GM18519 (cell line): ENCODE results near the gene BOLA2B.
"Not testable (repeated sequence)": the region's sequence is repeated elsewhere in the genome, so short reads cannot be mapped to it uniquely, and the experiment has no call there.

Experiments used
- ATAC-seq: cut with Tn5 transposase; IDR thresholded peaks from one replicate; pipeline ENCODE4 v1.9.1; 2021; ENCODE audit warnings: mild to moderate bottlenecking, moderate library complexity; ENCODE audit not compliant: unreplicated experiment, low FRiP score

The BOLA2B gene

DNA sequence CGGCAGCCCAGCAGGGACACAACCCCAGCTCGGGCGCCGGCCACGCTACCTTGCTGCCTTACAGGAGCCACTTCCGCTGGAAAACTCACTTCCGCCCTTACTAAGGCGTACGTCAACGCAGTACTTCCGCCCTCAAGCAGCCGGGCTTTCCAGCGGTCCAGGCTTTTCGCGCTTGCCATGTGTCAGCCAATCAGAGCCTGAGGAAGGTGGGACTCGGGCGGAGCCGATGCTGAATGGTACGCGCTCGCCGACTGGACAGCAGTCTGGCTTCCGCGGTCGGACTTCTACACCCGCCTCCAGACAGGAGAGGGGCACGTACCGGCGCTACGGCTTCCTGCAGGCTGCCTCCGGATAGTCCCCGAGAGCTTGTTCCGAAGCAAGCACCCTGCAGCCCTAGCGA is at the start of gene BOLA2B, which contains the start of gene SLX1A:
TSS of gene BOLA2B (minus strand) at position 52 of the 400 bp plus-strand sequence. CDS start 71 bp downstream, outside the sequence.
TSS of gene SLX1A (plus strand) at position 261 of the 400 bp plus-strand sequence. CDS start 210 bp downstream, outside the sequence.
- peak; percentile 84 for ATAC-seq

DNA sequence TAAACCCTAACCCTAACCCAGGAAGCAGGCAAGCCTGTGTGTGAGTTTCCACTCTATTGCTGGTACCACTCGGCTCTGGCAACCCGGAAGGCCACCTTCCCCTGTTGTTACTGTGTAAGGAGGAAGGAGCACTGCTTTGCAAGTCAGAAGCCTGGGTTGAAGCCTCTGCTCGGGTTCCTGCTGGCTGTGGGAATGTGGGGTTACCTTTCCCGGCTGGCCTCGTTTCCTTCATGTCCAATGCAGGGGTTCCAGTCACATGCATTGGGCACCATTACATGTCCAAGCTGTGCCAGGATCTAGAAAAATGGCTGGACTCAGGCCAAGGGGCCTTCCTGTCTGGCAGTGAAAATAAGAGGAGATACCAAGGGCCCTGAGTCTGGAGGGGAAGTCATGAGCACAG is 23.6 kb upstream of the BOLA2B start:
- ATAC-seq: not testable (repeated sequence)

DNA sequence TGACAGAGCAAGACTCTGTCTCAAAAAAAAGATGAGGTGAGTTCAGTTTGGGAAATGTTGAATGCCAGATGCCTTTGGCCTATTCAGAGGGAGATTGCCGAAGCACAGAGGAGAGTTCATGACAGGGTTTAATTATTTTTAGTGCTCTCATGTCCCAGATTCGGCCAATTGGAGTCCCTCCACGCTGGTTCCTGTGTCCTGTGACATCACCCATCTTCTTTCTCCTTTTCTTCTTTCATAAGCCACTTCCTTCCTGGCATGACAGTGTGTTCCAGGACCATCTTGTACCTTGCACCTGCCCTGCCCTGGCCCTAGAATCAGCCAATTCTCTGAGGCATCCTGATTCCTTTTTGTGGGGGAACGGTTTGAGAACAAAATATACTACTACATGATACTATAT is 17.9 kb upstream of the BOLA2B start:
- not testable (repeated sequence) for ATAC-seq

DNA sequence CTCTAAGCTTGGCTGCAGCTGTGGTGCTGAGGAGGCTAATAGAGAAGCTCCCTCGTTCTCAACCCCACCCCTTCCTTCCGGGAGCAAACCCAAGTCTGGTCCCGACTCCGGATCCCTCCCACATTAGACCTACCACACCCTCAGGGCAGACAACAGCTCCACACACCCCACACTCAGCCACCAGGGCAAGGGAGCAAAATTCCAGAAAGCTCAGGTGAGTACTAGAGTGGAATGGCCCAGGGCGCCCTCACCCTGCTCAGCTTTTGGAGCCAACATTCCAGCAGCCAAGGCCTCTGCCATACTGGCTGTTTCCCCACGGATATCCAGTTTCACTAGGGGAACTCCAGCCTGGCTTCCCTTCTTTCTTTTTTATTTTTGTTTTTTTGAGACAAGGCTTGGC is 15.6 kb upstream of the BOLA2B start:
- not testable (repeated sequence) for ATAC-seq

DNA sequence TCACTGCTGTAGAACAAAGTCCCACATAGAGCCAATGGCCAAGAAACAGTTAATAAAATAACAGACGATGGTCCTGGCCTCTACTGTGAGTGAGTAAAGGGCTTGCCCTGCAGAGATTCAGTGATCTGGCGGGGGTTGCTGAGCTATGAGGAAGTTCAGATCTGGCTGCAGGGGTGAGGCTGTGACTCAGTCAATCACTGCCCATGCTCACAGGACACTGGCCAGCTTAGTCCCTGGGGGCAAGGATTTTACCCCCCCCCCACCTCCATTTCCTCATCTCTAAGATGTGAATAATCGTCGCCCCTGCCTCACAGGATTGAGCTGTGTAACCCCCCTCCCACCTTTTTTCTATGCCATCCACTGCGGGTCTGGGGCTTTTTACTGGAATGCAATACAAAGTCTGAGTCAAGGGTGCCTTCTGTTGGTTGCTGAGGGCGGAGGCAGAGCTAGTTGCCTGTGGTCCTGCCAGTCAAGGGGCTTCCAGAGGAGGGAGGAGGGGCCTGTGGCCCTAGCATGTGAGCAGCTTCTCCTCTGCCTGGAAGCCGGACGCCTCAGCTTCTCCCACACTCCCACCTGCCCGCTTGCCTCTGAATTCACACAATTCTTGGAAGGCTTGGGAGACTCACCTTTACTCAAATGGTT is 13.7 kb upstream of the BOLA2B start:
- ATAC-seq: not testable (repeated sequence)

DNA sequence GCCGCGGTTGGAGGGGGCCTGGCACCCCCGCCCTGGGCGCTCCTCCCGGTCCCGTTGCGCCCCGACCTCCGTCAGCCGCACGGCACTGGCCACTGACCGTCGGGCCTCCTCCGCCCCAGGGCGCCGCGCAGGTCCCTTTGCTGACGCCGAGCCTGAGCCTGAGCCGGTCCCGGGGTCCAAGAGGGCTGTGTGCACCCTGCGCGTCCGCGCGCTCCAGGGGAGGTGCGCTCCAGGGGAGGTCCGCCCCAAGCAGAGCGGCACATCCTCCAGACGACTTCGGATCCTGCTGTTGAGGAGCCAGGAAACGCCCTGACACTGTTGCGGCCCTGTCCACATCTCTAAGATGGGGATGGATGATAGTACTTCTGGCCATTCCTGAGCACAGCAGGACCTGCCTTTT is 12.8 kb upstream of the BOLA2B start:
- ATAC-seq: not testable (repeated sequence)

DNA sequence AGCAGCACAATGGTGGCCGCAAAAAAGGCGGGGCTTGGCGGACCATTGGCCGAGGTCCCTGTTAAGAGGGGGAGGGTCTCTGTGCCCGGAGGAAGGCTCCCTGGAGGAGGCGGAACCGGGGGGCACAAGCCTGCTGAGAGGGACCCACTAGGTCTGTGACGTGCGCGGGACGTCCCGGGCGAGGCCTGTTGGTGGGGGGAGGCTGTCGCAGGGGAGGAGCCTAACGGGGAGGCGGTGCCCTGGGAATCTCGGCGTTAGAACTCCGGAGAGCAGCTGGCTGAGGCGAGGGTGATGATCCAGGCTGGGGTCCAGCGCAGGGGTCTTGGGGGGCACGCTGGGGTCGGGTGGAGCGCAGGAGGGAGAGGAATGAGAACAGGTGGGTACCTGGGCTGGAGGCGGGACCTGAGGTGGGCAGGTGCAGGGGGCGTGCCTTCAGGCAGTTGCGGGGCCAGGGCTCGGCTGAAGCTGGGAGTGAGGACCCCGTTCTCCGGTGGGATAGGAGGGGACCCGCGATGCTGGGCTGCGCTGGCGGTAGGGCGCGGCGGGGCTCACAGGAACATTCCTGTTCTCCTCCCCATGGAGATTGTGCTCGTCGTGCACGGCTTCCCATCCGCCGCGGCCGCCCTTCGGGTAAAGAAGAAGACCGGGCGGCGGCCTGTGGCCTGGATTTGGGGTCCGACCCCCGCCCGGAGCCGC is 12.2 kb upstream of the BOLA2B start:
- not testable (repeated sequence) for ATAC-seq

DNA sequence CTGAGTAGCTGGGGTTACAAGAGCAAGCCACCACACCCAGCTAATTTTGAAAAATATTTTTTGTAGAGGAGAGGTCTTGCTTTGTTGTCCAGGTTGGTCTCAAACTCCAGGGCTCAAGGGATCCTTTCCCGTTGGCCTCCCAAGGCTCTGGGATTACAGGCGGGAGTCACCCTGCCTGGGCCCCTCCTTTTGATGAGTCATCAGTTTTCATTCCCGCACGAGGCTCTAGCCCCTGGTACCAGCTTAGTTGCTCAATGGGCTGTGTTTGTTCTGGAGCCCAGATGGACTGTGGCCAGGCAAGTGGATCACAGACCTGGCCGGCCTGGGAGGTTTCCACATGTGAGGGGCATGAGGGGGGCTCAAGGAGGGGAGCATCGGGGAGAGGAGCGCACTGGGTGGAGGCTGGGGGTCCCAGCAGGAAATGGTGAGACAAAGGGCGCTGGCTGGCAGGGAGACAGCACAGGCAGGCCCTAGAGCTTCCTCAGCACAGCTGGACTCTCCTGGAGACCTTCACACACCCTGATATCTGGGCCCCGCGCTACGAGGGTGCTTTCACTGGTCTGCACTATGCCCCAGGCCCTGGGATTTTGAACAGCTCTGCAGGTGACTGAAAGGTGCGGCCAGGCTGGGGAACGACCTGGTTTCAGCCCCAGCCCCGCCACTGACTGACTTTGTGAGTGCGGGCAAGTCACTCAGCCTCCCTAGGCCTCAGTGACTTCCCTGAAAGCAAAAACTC is 6.3 kb upstream of the BOLA2B start:
- ATAC-seq: not testable (repeated sequence)

DNA sequence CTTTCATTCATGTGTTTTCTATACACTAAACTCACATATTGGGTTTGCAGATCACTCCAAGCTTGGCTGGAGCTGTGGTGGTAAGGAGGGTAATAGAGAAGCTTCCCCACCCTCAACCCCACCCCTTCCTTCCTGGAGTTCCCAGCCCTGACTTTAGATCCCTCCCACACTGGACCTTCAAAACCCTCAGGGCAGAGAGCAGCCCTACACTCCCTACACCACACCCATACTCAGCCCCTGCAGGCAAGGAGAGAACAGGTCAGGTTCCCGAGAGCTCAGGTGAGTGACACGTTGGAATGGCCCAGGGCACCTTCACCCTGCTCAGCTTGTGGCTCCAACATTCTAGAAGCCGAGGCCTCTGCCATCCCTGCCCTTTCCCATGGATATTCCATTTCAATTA is 5.6 kb upstream of the BOLA2B start, which contains the start of gene SULT1A3:
TSS of gene SULT1A3 (plus strand) at position 207 of the 400 bp plus-strand sequence. CDS start 1,474 bp downstream, outside the sequence.
- ATAC-seq: not testable (repeated sequence)

DNA sequence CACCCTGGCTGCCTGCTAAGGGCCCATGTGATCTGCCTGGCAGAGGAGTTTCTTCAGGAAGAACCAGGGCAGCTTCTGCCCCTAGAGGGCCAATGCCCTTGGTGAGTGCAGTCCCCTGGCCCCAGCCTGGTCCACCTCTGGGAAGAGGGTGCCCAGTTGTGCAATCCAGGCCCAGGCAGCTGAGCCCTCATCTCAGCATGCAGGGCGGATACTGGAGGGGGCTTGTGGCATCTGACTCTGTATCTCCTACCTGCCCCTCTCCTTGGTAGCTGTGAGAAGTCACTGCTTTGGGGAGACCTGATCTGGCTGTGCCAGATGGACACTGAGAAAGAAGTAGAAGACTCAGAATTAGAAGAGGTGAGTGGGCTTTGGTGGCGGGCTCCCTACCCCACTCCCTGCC is 3.5 kb upstream of the BOLA2B start:
- not testable (repeated sequence) for ATAC-seq

DNA sequence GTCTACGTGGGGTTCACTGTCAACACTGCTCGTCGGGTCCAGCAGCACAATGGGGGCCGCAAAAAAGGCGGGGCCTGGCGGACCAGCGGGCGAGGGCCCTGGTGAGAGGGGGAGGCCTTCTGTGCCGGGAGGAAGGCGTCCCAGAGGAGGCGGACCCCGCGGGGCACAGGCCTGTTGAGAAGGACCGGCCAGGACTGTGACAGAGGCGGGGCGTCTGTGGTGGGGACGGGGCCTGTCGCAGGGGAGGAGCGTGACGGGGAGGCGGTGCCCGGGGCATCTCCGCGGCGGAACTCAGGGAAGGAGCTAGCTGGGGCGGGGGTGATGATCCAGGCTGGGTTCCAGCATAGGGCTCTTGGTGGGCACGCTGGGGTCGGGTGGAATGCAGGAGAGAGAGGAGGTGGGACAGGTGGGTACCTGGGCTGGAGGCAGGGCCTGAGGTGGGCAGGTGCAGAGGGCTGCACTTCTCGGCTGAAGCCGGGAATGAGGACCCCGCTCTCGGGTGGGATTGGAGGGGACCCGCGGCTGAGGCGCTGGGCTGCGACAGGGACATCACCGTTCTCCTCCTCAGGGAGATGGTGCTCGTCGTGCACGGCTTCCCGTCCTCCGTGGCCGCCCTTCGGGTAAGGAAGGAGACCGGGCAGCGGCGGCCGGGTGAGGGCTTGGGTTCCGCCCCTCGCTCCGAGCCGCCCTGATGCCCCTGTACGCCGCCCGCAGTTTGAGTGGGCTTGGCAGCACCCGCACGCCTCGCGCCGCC is 883 bp upstream of the BOLA2B start:
- ATAC-seq: peak; percentile 32

DNA sequence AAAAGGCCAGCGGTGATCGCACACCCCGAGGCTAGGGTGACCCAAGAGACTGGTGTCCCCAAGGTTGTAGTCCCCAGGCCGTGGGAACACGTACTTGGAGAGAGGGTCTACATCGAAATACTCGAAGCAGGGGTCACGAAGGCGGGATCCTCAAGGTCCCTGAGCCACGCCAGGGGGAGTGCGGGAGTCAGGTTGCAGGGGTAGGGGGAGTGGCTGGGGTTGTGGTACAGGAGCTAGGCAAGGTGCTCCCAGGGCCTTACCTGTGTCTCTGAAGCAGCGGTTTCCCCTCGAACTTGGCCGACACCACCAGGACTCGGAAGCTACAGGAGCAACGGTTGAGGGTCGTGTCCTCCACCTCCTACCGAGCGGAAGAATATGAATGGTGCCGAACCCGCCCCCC is 368 bp downstream of the BOLA2B start:
- ATAC-seq: not testable (repeated sequence)

DNA sequence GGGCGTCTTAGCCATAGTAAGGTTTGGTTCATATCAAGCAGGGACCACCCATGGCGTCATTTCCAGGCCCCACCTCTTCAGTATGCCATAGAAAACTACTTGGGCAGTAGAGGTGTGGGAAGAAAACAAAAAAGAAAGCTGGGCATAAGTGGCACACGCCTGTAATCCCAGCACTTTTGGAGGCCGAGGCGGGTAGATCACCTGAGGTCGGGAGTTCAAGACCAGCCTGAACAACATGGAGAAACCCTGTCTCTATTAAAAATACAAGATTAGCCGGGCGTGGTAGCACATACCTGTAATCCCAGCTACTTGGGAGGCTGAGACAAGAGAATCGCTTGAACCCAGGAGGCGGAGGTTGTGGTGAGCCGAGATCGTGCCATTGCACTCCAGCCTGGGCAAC is 2.3 kb downstream of the BOLA2B start:
- ATAC-seq: not testable (repeated sequence)

DNA sequence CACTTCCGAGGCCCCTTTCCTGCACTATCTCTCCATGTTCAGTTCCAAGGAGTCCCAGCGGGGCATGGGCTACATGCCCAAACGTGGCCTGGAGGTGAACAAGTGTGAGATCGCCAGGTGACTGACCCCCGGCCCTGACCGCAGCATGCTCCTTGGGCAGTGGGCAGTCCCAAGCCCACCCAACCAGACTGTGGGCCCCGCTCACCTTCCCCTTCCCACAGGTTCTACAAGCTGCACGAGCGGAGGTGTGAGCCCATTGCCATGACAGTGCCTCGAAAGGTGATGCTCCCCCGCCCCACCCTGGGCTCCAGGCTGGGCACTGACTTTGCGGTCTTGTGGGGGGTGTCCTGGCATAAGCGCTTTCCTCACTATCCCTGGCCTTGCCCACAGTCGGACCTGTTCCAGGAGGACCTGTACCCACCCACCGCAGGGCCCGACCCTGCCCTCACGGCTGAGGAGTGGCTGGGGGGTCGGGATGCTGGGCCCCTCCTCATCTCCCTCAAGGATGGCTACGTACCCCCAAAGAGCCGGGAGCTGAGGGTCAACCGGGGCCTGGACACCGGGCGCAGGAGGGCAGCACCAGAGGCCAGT is 5.4 kb downstream of the BOLA2B start:
- ATAC-seq: no peak

DNA sequence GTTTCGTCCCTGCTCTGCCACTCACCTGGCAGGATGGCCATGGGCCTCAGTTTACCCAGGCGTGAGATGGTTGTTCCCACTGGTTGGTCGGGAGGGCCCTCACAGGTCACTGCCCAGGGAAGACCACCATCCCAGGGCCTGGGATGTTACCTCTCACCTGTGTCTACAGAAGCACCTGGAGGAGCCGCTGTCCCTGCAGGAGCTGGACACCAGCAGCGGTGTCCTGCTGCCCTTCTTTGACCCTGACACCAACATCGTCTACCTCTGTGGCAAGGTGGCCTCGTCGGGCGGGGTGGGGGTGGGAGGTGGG is 6.0 kb downstream of the BOLA2B start:
- ATAC-seq: no peak

DNA sequence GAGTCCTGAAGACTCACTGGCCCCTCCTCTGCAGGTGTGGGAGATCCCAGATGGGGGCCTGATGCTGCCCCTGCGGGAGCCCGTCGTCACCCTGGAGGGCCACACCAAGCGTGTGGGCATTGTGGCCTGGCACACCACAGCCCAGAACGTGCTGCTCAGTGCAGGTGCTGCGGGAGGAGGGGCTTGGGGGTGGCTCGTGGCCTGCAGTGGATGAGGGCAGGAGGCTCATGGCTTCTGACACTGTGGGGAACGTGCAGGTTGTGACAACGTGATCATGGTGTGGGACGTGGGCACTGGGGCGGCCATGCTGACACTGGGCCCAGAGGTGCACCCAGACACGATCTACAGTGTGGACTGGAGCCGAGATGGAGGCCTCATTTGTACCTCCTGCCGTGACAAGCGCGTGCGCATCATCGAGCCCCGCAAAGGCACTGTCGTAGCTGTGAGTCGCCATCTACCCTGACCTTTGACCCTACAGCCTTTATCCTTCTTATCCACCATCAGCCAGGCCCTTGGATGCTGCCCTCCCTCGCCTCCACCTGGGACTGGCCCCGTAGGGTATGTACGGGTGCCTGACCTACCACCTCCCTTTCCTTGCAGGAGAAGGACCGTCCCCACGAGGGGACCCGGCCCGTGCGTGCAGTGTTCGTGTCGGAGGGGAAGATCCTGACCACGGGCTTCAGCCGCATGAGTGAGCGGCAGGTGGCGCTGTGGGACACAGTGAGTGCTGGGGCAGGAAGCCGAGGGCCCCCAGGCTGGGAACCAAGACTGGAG is 6.5 kb downstream of the BOLA2B start:
- ATAC-seq: no peak

DNA sequence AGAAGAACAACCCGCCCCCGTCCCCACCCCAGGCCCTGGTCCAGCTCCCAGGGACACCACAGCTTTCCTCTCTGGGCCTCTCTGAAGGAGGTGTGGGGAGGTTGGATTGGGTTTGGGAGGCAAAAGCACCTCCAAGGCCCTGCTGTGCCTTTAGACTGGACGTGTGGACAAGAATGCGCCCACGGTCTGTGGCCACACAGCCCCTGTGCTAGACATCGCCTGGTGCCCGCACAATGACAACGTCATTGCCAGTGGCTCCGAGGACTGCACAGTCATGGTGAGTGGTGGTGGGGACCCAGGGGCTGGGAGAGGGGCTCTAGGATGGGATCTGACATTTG is 7.1 kb downstream of the BOLA2B start:
- no peak for ATAC-seq

DNA sequence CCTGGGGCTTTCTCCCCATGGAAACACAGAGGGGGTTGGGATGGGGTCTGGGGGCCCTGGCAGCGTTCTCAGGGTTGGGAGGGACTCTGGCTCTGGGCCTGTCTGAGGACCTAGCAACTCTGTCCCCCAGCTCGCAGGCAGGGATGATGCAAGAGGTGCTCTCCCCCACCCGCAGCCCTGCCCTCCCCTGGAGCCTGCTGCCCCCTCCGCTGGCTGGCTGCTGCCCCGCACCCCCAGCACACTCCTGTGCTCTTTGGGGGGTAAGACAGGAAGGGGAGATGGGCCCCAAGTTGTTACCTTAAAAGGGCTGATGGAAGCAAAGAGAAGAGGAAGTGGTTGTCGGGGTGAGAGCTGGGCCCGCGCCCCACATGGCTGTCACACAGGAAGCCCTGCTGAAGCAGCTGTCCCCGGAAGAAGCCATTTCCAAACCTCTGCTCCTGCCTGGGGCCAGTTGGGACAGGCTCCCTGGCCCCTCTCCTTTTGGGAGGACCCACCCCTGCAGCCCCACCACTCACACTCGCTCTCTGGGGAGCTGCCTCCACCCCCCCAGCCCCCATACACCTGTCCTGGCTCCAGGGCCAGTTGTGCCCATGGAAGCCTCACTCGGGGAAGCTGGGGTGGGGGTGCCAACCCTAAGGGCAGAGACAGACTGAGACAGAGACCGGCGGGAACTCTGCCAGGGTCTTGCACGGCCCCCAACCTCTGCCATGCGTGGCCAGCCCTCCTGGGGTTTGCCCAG is 7.6 kb downstream of the BOLA2B start:
- ATAC-seq: no peak
